NCI-H1694 (cell line): Measurements from ENCODE around the gene BCO1.

Source experiments
- DNase-seq: peaks from one replicate; lab custom pipeline; 2025; lab: John Stamatoyannopoulos, UW

Gene BCO1

DNA sequence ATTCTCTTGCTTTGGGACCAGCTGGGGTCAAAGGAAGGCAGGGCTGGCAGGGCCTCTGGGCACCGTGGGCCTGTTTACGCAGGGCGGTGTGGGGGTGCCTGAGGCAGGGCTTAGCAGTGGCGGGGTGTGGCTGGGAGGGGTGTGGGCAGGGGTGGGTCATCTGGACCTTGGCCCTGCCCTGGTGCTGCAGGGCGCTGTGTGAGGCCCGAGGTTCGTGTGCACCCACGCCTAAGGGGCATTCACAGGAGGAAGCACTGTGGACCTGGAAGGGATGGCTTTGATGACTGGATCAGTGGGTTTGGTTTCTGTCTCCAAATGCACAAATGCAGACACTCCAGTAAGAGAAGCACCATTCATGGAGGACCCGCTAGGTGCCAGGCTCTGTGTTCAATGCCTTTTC is 37.3 kb downstream of the BCO1 start:
- no peak for DNase-seq

DNA sequence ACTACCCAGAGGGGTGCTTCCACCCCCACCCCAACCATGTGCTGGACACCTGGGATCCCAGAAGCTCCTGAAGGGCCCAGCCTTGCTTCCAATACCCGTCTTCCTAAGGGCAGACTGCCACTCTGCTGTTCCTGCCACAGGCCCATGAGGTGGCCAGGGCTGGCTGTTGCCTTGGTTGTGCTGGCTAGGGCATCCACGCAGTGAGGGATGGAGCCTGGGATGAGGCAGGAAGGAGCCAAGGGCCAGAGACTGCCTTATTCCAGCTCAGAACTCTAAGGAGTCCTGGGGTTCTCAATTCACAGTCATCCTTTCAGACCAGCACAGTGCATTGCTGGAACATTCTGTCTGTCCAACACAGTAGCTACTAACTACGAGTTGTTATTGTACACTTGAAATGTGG is 37.8 kb downstream of the BCO1 start:
- DNase-seq = no peak

- no peak for DNase-seq
Measured at GRCh38 chr16:81277541-81278080, 39.1 kb downstream of the BCO1 start.

- no peak for DNase-seq
Measured at GRCh38 chr16:81278526-81278925, 40.0 kb downstream of the BCO1 start.

DNA sequence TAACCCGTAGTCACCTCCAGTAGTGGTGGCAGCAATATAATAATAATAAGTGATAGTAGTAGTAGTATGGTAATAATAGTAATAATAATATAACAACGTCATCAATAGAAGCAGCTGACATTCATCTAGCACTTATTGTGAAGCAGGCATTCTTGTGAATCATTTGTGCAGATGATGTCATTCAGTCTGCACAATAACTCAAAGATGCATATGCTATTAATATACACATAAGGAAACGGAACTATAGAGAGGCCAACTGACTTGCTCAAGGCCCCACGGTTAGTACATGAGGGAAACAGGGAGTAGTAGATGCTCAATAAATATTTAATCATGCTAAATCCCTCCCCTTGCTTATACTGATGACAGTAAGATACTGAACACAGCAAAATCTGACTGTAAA is 40.9 kb downstream of the BCO1 start:
- DNase-seq = no peak

DNA sequence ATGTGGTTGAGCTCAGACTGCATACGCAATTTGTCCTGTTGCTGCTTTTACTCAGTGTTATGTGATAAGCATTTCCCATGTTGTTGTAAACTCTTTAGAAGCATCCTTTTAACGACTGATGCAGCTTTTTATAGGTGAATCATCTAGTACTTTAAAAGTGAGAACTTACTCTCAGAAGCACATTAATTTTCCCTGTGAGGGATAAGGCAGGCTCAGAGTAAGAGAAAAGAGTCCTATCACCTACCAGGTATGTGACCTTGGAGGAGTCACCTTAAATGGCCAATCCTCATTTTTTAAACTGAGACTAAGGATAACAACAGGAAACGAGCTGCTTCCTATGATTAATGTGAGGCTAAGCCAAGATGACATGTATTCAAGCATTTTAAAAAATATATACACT is 41.9 kb downstream of the BCO1 start:
- DNase-seq = no peak

- DNase-seq = no peak
Measured at GRCh38 chr16:81283044-81283443, 44.6 kb downstream of the BCO1 start.

DNA sequence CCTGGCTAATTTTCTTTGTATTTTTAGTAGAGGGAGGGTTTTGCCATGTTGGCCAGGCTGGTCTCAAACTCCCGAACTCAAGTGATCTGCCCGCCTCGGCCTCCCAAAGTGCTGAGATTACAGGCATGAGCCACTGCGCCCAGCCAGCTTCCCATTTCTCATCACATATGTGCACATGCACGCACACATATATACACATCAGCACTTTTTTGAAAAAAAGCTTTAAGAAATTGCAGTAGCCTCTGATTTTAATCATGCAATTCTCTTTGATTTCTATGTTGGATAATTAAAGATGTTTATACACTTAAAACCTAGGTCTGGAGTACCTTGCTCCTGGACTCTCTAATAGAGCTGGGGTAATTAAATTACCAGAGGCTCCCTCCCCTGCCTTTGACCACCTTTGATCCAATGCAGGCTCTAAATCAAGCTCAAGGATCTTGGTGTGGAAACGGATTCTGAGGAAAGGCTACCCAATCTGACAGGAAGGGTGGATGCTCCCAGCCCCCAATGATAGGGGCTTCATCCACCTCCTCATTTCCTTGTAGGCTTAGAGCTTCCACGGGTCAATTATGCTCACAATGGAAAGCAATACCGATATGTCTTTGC is 46.6 kb downstream of the BCO1 start:
- DNase-seq = no peak

GRCh38 chr16:81286190-81286589 is 47.7 kb downstream of the BCO1 start:
- no peak for DNase-seq

GRCh38 chr16:81291117-81291516 is 52.6 kb downstream of the BCO1 start:
- DNase-seq = no peak

DNA sequence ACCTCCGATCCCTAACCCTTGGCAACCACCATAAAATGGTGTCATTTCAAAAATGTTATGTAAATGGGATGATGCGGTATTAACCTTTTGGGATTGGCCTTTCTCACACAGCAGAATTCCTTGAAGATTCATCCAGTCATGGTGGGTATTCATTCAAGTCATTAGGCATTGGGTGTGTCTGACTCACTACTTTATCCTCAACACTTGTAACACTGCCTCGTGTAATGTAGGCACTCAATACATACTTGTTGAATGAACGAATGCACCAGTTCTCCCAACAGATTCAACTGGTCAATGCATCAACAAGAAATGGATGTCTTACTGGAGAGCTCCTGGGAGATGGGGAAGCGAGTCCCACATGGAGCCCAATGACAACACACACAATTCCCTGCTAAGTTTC is 54.4 kb downstream of the BCO1 start:
- no peak for DNase-seq

DNA sequence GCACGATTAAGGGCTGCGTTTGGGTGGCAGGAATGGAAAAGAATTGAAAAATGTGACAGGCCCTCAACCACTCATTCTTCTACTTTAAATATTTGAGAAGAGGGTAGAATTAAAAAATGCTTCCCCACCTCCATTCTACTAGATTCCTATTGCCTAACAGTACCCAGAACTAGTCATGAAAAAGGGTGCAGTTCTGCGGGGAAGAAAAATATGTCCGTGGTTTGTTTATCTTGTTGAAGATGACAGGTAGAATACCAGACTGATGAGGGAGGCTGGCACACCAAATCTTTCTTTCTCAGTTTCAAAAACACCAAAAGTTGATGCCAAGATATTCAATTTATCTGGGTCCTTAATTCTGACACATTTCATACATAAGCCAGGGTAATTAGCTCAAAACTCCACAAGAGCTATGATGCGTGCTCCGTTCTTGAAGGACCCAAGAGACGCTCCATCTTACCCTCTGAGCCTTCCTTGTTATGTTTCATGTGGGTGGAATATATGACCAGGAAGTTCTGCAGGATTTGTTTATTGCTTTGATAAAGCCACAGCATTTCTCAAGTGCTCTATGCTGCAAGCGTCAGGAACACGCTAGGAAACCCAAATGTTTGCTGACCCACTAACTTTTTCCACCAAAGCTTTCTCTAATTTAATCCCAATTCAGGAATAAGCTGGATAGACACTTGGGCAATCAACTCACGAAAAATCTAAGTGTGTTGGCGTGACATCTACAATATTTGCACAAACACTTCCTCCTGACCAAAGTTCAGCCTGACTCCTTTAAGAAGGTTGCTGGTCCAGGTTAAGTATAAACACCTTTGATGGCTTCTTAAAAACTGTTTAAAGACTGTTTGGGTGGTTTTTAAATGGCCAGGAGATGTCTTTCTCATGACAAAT is 55.7 kb downstream of the BCO1 start:
- DNase-seq = no peak

DNA sequence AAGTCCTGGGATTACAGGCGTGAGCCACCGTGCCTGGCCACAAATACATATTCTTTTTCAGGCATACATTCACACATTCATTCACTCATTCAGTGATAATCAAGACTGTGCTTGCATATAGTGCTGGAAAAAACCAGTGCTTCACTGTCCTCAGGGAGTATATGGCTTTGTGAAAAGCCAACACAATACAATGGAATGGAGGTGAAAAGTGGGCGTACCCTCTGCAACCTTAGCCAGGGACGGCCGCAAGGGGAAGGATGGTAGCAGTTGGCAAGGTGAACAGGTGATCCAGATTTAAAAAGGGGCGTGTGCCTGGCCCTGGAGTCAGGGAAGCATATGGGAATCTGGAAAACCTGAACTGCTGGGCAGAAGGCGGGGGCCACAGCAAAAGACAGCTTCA is 58.1 kb downstream of the BCO1 start:
- no peak for DNase-seq

DNA sequence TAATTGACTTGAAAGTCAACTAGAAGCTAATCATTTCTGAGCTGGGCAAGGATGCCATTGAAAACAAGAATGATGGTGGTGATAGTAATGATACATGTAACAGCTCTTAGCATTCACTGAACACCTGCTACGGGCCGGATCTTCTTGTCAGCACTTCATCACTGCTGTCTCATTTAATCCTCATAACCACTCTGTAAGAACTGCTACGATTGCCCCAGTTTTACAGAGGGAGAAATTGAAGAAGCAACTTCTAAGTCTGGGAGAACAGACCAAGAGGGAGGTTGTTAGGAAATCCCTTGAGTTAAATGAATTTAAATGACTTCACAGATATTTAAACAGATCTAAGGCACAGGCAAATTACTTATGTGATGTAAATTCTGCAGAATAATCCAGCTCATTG is 69.3 kb downstream of the BCO1 start:
- DNase-seq = no peak

GRCh38 chr16:81310045-81310644 is 71.7 kb downstream of the BCO1 start:
- no peak for DNase-seq

GRCh38 chr16:81311762-81312161 is 73.3 kb downstream of the BCO1 start:
- no peak for DNase-seq

DNA sequence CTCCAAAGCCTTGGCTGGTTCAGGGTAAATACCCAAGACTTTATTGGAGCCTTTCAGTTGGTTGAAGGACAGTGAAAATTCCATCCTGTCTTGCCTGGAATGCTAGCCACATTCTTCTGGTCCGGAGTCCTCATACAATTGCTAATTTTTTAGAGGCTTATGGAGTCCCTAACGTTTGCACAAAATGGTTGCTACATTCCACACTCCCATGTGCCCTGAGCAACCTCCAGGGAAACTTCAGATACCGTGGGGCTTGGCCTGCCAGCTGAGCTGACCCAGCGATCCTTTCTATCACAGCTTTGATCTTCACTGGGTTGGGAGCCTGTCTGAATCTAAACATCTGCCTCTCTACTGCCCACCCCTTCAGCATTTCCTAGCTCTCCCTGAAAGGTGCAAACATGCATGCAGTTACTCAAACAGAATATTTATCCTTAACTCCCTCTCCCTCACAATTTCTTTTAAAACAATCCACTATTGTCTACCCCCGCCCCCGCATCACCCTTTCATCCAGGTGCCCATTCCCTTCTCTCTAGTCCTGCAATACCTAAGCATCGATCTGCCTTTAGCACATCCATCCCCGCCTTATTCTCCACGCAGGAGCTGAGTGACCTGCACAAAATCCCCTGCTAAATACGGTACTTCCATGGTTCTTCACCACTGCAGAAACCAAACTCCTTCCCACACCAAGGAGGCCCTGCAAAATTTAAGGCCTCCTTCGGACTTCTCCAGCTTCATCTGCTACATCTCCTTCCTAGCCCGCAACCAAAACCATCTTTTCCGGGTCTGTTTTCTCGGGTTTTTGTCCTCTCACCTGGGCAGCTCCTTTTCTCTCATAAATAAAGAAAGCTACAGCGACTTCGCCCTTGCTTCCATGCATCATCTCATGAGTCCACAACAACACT is 75.5 kb downstream of the BCO1 start:
- DNase-seq = no peak

GRCh38 chr16:81314603-81315270 is 76.2 kb downstream of the BCO1 start, which contains the start of gene GAN:
Gene GAN, plus strand, starts transcription at chr16:81314962. Its CDS starts 152 bp downstream, at chr16:81315114.
- DNase-seq = peak; percentile 88

GRCh38 chr16:81315271-81316175 is 77.0 kb downstream of the BCO1 start:
- no peak for DNase-seq

DNA sequence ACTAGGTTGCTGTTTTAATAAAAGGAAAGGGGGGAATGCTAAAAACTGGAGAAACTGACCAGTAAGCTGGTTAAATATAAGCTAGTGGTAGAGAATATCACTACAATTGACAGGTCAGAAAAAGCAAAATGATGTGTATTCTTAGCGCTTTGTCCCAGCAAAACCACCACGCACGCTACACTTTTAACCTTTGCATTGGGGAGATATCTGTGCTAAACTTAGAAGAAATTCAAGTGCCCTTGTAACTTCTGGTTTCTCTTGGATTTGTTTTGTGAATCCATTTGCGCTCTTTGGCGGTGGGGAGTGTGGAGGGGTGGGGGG is 77.6 kb downstream of the BCO1 start:
- no peak for DNase-seq
